Natural killer cell (primary cell): ENCODE results near the gene DNAJC25. TPM values are rescaled to one million over a fixed set of nuclear protein-coding genes. Genes with fewer than 3 reads are reported as not detected.

Experiments
- ATAC-seq, 3 donors: fragments of 150-1000 bp in 2 of 3; fragments of 200-7000 bp in 1 of 3; cut with Tn5 transposase; 1 replicate in 1 of 3; 2 replicates in 2 of 3; pipeline ENCODE4 v1.10.0; 2021; ENCODE audit warnings: mild to moderate bottlenecking in 2 of 3, moderate library complexity in 2 of 3
- DNase-seq, 2 donors: peaks; one replicate each; pipeline versions ENCODE4 v3.0.0 to v3.0.0-alpha.2; 2013 to 2021; ENCODE audit warnings: mixed read lengths in 1 of 2
- H3K27ac ChIP-seq: one replicate; pipeline ENCODE4 v1.5.1; 2013; ENCODE audit warnings: mild to moderate bottlenecking, low read length
- H3K27me3 ChIP-seq: one replicate; pipeline ENCODE4 v1.6.1; 2013; ENCODE audit warnings: low read length; ENCODE audit not compliant: control insufficient read depth, insufficient read depth
- H3K36me3 ChIP-seq: one replicate; pipeline ENCODE4 v1.6.1; 2013; ENCODE audit warnings: low read length; ENCODE audit not compliant: control insufficient read depth, insufficient read depth
- H3K4me1 ChIP-seq: one replicate; pipeline ENCODE4 v1.6.1; 2013; ENCODE audit warnings: low read length; ENCODE audit not compliant: control insufficient read depth, insufficient read depth
- H3K4me3 ChIP-seq: one replicate; pipeline ENCODE4 v1.5.1; 2013; ENCODE audit warnings: low read length
- H3K9me3 ChIP-seq: one replicate; pipeline ENCODE4 v1.6.1; 2013; ENCODE audit warnings: low read length; ENCODE audit not compliant: control insufficient read depth, insufficient read depth
- H3K27ac Mint-ChIP-seq, 2 donors: one replicate each; pipeline ENCODE4 v1.8.0; 2022; ENCODE audit warnings: mild to moderate bottlenecking in 2 of 2, mixed read lengths in 2 of 2, moderate library complexity in 1 of 2
- H3K27me3 Mint-ChIP-seq, 2 donors: one replicate each; pipeline ENCODE4 v1.8.0; 2022; ENCODE audit warnings: low read depth in 2 of 2, mixed read lengths in 2 of 2
- H3K36me3 Mint-ChIP-seq: one replicate; pipeline ENCODE4 v1.8.0; 2022; ENCODE audit warnings: mixed read lengths
- H3K4me1 Mint-ChIP-seq, 2 donors: one replicate each; pipeline ENCODE4 v1.8.0; 2022; ENCODE audit warnings: mixed read lengths in 2 of 2
- H3K4me3 Mint-ChIP-seq: one replicate; pipeline ENCODE4 v1.8.0; 2022; ENCODE audit warnings: mild to moderate bottlenecking, moderate library complexity, mixed read lengths
- H3K9me3 Mint-ChIP-seq, 2 donors: one replicate each; pipeline ENCODE4 v1.8.0; 2022; ENCODE audit warnings: mixed read lengths in 2 of 2
- WGBS: methylation state at CpG from one replicate; pipeline ENCODE4 v1.1.7; 2013; ENCODE audit warnings: missing lambda C conversion rate; ENCODE audit not compliant: insufficient coverage; 5-methylcytosine and 5-hydroxymethylcytosine counted together
- intact Hi-C: fragments of 100-400 bp; cut with micrococcal nuclease; formaldehyde crosslinking; loops from one replicate; pipeline ENCODE4 v1.14.2; 2022
- total RNA-seq, 4 donors: library from RNA; stranded (reverse); fragments of 120-200 nt in 1 of 4; gene quantifications; one replicate each; pipeline versions ENCODE4 v1.2.3 to v1.2.4, GENCODE V29; 2013 to 2022
- TF ChIP-seq, protein P1 (sequence below): fragments of 200-600 bp; IDR thresholded peaks from one replicate; pipeline ENCODE4 v1.8.0; 2022; ENCODE audit warnings: antibody characterized with exemption

Gene DNAJC25
- total RNA-seq, 3 donors from 2014 or later (not counting 1 experiment from before 2014, with no cell fraction given): 5.1 to 5.9 (median 5.7) TPM

DNA sequence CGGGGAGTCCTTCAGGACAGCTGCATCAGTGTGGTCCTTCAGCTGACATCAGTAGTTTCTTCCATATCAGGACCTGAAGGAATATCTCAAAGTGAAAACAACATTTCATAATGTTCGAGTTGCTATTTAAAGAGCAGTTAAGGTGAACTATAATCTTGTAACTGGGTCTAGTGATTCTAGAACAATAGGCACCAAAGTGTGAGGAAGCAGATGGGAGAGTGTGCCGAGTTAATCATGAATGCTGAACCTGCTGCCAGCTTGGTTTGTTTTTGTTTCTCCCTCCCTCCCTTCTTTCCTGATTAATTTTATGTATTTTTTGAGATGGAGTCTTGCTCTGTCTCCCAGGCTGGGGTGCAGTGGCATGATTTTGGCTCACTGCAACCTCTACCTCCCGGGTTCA lies 28.1 kb upstream of the DNAJC25 start:
- Mint-ChIP-seq H3K9me3 (no peaks in the 10 kb centered on the region), H3K27me3 (peaks cover 43 to 63% of the 10 kb centered on the region in 2 donors), H3K4me3 (no peak overlapping the region), H3K27ac (no peak overlapping the region), H3K4me1 (peaks cover 15 to 22% of the 10 kb centered on the region in 2 donors), H3K36me3 (no peaks in the 10 kb centered on the region)
- DNase-seq (no peak), ATAC-seq (no peak)
- 88% methylated on average over 3 of the region's 4 CpGs for WGBS
- TF ChIP-seq, protein P1, sequence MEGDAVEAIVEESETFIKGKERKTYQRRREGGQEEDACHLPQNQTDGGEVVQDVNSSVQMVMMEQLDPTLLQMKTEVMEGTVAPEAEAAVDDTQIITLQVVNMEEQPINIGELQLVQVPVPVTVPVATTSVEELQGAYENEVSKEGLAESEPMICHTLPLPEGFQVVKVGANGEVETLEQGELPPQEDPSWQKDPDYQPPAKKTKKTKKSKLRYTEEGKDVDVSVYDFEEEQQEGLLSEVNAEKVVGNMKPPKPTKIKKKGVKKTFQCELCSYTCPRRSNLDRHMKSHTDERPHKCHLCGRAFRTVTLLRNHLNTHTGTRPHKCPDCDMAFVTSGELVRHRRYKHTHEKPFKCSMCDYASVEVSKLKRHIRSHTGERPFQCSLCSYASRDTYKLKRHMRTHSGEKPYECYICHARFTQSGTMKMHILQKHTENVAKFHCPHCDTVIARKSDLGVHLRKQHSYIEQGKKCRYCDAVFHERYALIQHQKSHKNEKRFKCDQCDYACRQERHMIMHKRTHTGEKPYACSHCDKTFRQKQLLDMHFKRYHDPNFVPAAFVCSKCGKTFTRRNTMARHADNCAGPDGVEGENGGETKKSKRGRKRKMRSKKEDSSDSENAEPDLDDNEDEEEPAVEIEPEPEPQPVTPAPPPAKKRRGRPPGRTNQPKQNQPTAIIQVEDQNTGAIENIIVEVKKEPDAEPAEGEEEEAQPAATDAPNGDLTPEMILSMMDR: no peak
- H3K27ac ChIP-seq: no peak overlapping the region
- no peak overlapping the region for H3K4me3 ChIP-seq
- peaks cover 22% of the 10 kb centered on the region for H3K27me3 ChIP-seq
- no peaks in the 10 kb centered on the region for H3K9me3 ChIP-seq
- peaks cover 19% of the 10 kb centered on the region for H3K4me1 ChIP-seq
- intact Hi-C loops: no loop called here
- no peaks in the 10 kb centered on the region for H3K36me3 ChIP-seq

DNA sequence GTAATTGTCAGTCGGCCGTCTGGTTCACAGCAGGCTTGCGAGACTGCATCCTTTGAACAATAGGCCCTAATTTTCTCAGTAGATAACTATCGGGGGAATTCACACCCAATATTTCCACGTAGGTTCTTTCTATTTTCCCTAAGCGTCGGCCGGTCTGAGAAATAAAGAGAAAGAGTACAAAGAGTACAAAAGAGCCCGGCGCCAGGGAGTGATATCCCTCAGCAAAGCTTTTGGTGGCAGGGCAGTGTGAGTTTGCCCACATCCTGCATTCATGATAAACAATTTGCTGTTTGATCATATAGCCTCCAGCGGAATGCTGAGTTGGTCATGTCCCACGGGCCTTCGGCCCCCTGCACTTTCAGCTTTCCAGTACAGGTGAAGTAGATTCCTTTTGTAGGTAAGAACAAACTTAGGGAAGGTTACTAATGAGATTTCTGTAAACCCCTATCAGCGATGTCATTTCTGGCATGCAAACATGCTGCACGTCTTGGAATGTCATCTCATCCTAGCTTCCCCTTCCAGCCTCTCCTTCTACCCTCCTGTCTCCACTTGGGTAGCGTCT lies 27.0 kb upstream of the DNAJC25 start:
- Histone ChIP-seq H3K36me3 (no peaks in the 10 kb centered on the region), H3K4me3 (no peak overlapping the region), H3K27me3 (peaks cover 13% of the 10 kb centered on the region), H3K4me1 (peaks cover 9% of the 10 kb centered on the region), H3K9me3 (no peaks in the 10 kb centered on the region), H3K27ac (no peak overlapping the region)
- Mint-ChIP-seq H3K9me3 (no peaks in the 10 kb centered on the region), H3K4me3 (no peak overlapping the region), H3K4me1 (peaks cover 6 to 11% of the 10 kb centered on the region in 2 donors), H3K36me3 (no peaks in the 10 kb centered on the region), H3K27me3 (peaks cover 38 to 57% of the 10 kb centered on the region in 2 donors), H3K27ac (no peak overlapping the region)
- TF ChIP-seq, protein P1: no peak
- ATAC-seq (no peak), DNase-seq (no peak)
- intact Hi-C loops: no loop called here
- WGBS: 86% methylated on average over 16 of the region's 16 CpGs

DNA sequence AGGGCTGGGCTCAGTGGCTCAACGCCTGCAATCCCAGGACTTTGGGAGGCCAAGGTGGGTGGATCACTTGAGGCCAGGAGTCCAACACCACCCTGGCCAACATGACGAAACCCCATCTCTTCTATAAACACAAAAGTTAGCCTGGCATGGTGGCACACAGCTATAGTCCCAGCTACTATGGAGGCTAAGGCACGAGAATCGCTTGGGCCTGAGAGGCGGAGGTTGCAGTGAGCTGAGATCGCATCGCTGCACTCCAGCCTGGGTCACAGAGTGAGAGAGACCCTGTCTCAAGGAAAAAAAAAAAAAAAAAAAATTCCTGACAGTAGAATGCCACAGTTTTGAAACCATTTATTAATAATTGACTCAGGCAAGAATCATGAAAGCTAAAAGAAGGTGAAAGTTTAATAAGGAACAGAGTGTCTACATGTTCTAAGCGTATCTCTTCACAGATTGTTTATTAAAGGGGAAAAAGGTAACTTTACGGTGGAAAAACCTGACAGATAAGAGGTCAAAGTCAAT lies 26.0 kb upstream of the DNAJC25 start:
- Mint-ChIP-seq H3K36me3 (no peaks in the 10 kb centered on the region), H3K9me3 (no peaks in the 10 kb centered on the region), H3K27ac (no peak overlapping the region), H3K27me3 (peaks cover 36 to 51% of the 10 kb centered on the region in 2 donors), H3K4me1 (peaks cover 0 to 1% of the 10 kb centered on the region in 2 donors), H3K4me3 (no peak overlapping the region)
- Histone ChIP-seq H3K9me3 (no peaks in the 10 kb centered on the region), H3K4me3 (no peak overlapping the region), H3K27ac (no peak overlapping the region), H3K27me3 (peaks cover 4% of the 10 kb centered on the region), H3K36me3 (no peaks in the 10 kb centered on the region), H3K4me1 (no peaks in the 10 kb centered on the region)
- intact Hi-C loops: no loop called here
- TF ChIP-seq, protein P1: no peak
- no peak for DNase-seq
- 92% methylated on average over 9 of the region's 9 CpGs for whole genome bisulfite sequencing
- ATAC-seq: no peak

DNA sequence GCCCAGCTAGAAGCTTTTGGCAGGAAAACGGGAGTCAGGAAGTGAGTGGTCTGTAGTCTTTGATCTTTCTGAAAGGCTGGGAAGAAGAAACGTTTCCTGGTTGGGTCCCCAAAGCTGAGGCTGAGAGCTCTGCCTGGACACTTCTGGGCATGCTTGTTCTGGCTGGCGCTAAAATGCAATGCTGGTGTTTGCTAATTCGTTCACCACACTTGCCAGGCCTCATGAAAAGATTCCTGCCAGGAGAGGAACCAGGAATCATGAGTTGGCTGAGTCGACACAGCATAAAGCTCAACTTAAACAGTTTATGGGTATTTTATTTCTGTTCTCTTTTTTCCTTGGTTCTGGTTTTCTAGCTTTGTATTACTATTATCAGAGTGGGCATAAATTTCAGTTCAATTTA lies 21.0 kb upstream of the DNAJC25 start:
- intact Hi-C loops: no loop called here
- TF ChIP-seq, protein P1: no peak

More for the DNA sequence above, 21.0 kb upstream of the DNAJC25 start:
- DNase-seq: no peak
- Histone ChIP-seq H3K4me1 (no peaks in the 10 kb centered on the region), H3K4me3 (no peak overlapping the region), H3K9me3 (no peaks in the 10 kb centered on the region), H3K27me3 (peaks cover 3% of the 10 kb centered on the region), H3K27ac (no peak overlapping the region), H3K36me3 (no peaks in the 10 kb centered on the region)
- Mint-ChIP-seq H3K36me3 (no peaks in the 10 kb centered on the region), H3K9me3 (no peaks in the 10 kb centered on the region), H3K27ac (no peak overlapping the region), H3K4me3 (no peak overlapping the region), H3K4me1 (no peaks in the 10 kb centered on the region), H3K27me3 (peaks cover 42 to 51% of the 10 kb centered on the region in 2 donors)
- no peak for ATAC-seq
- 64% methylated on average over 5 of the region's 5 CpGs for WGBS
